Mammary epithelial cell (primary cell): ENCODE results near the gene UCK2.

Experiments
- CTCF ChIP-seq, 2 donors: IDR thresholded peaks in 1 of 2; conservative IDR thresholded peaks in 1 of 2; 2 replicates each; pipeline ENCODE4 v1.5.1; 2011 to 2012; ENCODE audit warnings: inconsistent platforms in 2 of 2, low read length in 2 of 2, mild to moderate bottlenecking in 2 of 2, control low read depth in 1 of 2, low read depth in 1 of 2; ENCODE audit not compliant: insufficient read depth in 1 of 2; ENCODE audit errors: extremely low read depth in 1 of 2
- EZH2 ChIP-seq: IDR thresholded peaks from 2 replicates; pipeline ENCODE4 v1.6.1; 2012; ENCODE audit warnings: low read length, inconsistent platforms, borderline replicate concordance

- TF ChIP-seq CTCF (conservative IDR thresholded peaks at IDR 0.05 in 1 of 2, IDR thresholded peaks at IDR 0.05 in 1 of 2; ENCODE audit: extremely low read depth in 1 of 2, insufficient read depth in 1 of 2, low read depth in 1 of 2, low read length in 2 of 2): no peak
- TF ChIP-seq EZH2: no peak
These were observed 35.0 kb downstream of the UCK2 start for GRCh38 chr1:165862448-165862847.
